NCI-H510A (cell line): Measurements from ENCODE around the gene FAM3B.

ENCODE experiments used
- DNase-seq: peaks from one replicate; lab custom pipeline; 2025; lab: John Stamatoyannopoulos, UW

FAM3B gene

GRCh38 chr21:41397471-41397891 lies 80.9 kb downstream of the FAM3B start:
- no peak for DNase-seq

GRCh38 chr21:41398251-41398650 lies 81.7 kb downstream of the FAM3B start:
- no peak for DNase-seq

DNA sequence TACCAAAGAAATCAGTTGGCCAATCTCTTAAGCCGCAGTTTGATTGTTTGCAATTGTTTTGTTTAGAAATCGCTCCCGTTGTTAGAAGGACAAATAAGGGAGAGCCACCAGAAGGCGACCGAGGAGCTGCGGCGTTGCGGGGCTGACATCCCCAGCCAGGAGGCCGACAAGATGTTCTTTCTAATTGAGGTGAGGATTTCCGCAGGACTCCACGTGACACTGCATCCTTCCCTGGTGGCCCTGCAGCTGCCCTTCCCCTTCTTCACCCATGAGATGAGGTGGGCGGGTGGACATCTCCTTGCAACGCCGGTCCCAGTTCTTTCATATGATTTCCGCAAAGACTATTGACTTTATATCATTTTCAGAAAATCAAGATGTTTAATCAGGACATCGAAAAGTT lies 82.2 kb downstream of the FAM3B start:
- DNase-seq = no peak

GRCh38 chr21:41399246-41399800 lies 82.7 kb downstream of the FAM3B start:
- no peak for DNase-seq

GRCh38 chr21:41402231-41402630 lies 85.6 kb downstream of the FAM3B start:
- DNase-seq = no peak

- DNase-seq = no peak
These were observed 86.2 kb downstream of the FAM3B start for GRCh38 chr21:41402796-41403195.

DNA sequence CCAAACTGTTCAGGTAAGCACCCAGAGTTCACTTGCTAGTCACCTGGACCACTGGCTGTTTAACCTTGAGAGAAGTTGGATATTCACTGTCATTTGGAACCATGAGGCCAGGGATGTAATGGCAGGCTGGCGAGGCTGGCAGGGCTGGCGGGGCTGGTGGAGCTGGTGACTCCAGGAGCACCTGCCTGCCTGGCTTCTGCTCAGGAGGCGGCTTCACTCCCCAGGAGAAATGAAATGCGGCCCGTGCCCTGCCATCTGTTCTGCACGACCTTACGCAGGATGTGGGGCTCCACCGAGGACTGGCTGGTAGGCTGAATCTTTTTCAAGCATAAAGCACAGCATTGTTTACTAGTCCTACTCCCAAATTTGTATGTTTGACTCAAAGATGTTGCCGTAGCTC lies 86.7 kb downstream of the FAM3B start:
- DNase-seq = no peak

DNA sequence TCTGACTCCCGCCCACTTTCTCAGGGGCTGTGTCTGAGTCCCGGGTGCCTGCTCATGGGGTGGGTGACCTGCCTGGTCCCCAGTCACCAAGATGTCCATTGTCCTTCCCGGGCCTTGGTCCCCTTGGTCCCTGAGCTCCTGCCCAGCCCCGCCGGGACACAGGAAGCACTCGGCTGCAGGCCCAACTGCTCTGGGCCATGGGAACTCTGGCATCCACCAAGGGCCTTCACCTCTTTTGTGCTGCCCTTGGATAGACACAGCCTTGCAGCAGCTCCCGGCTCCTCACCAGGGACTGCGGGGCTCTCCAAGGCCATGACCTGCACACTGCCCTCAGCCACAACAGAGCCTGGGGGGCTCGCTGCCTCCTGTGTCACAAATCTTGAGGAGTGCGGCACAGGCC lies 87.4 kb downstream of the FAM3B start:
- no peak for DNase-seq

DNA sequence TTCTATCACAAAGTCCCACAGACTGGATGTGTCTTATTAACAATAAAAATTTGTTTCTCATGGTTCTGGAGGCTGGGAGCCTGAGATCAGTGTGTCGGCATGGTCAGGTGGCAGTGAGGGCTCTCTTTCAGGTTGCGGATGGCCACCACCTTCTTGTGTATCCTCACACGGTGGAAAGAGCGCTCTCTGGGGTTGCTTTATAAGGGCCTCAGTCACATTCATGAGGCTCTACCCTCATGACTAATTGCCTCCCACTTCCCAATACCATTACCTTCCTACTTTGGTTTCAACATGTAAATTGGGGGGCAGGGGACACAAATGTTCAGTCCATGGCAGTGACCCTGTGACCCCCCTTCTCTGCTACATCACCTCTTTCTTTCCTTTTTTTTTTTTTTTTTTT lies 88.7 kb downstream of the FAM3B start:
- no peak for DNase-seq

DNA sequence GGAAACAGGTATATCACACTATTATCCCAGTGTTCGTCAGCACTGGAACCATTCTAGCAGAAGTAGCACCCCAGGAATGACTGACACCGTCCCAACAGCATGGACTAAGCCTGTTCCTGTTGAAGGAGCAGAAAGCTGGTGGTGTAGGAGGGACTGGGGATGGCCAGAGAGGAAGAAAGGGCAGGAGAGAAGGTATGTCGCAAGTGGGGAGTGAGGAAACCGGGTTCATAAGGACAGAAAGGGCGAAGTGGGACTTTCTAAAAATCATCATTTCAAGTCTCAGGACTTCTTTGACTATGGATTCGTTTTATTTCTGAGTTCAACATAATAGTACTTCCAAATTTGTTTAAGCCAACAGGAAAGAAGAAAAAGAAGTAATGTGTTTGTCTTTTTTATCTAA lies 89.7 kb downstream of the FAM3B start:
- DNase-seq = no peak
